Measurements from ENCODE around the gene PANX3.

Gene PANX3

GRCh38 chr11:124661553-124661952 lies 50.3 kb downstream of the PANX3 start:
- no peak for DNase-seq

- no peak for DNase-seq
These were observed 50.9 kb downstream of the PANX3 start for GRCh38 chr11:124662106-124662505.

GRCh38 chr11:124663861-124664260 lies 52.6 kb downstream of the PANX3 start:
- no peak for DNase-seq

DNA sequence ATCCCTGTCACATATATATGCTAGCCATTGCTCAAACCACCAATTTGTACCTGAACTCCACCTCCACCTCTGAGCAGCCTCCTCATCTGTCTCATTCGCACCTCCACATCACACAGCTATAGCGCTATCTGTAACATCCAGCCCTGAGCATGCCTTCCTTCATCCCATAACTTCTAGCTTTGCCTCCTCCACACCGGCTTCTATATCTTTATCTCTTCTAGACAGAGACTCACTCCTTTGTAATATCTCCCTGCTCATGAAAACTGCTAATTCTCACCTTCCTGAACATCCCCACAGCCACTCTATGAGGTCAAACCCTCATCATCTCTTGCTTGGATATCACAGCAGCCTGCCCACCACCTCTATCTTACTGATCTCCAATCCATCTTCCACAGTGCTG lies 56.4 kb downstream of the PANX3 start:
- DNase-seq, result no peak

DNA sequence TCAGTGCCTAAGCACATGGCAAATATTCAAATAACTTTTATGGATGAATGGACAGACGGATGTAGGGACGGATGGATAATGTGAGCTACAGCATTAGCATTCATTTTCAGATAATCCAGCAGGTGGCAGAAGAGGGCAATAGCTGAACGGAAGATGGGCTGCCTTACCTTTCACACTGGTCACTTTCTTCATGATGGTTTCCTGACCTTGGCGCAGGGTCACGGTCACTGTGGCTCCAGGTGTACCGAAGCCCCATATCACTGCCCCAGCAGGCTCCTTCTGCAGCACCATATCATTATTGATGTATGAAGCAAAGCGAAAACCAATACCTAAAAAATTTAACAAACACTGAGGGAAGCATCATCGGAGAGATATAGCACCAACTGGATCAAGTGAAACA lies 58.0 kb downstream of the PANX3 start:
- DNase-seq, result no peak
